GM18505 (cell line): ENCODE data around the gene ZC3H14.

Experiments used
- ATAC-seq: cut with Tn5 transposase; IDR thresholded peaks from one replicate; pipeline ENCODE4 v1.9.1; 2021; ENCODE audit not compliant: unreplicated experiment
- POLR2A ChIP-seq: IDR thresholded peaks from 4 replicates; pipeline ENCODE4 v1.6.1; 2011; ENCODE audit warnings: borderline replicate concordance; ENCODE audit not compliant: insufficient read depth, insufficient read length; ENCODE audit errors: extremely low read depth

ZC3H14 gene

DNA sequence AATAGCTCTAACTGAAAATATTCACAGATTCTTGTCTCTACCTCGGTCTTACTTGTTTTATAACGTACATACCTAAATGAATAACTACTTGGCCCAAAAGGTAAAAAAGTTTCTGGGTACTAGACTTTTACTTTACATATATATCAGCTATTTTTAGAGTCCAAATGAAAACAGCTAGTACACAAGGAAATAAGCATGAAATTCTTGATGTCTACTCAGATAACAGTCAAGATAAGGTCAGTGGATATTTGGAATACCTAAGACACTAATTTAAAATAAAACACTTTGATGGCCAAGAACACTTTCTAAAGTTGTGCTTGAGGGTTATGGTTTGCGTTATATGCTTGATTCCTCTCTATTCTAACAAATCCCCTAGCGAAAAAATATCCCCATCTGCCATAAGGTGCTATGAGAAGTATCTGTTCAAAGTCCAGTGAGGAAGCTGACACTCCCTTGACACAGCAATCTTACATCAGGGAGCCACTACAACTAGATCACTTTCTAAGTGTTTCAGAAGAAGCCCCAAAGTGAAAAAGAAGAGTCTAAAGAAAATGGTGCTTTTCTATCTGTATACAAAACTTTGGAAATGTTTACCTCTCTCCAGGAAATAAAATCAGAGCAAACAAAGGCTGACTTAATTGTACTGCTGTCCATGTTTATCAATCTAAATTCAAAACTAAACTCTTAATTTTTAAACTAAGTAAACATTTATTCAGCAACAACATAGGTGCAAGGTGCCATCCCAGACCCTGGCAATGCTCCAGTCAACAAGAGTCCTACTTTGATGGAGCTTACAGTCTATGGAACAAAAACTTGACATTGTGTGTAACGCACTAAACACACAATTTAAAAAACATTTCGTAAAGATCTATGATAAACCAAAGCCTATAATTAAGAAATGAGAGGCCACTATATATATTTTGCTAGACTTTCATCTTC is 19.7 kb upstream of the ZC3H14 start:
- no peak for ATAC-seq
- TF ChIP-seq POLR2A: no peak

DNA sequence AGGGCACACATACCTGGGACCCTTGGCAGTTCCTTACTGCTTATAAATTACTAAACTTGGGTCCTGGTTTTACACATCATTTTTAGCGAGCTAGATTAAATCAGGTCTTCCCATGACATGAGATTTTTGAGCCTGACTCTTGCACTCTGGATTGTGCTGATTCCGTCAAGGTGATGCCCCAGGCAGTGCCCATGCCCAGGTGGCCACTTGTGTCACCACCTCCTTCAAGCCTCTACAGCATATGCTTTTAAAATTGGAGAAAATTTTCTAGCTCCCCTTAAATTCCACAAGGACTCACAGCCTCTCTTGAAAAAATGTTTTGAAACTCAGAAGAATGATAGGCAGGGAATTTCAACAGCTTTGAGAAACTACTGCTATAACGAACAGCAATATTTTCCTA is 17.6 kb upstream of the ZC3H14 start:
- no peak for ATAC-seq
- no peak for TF ChIP-seq POLR2A

DNA sequence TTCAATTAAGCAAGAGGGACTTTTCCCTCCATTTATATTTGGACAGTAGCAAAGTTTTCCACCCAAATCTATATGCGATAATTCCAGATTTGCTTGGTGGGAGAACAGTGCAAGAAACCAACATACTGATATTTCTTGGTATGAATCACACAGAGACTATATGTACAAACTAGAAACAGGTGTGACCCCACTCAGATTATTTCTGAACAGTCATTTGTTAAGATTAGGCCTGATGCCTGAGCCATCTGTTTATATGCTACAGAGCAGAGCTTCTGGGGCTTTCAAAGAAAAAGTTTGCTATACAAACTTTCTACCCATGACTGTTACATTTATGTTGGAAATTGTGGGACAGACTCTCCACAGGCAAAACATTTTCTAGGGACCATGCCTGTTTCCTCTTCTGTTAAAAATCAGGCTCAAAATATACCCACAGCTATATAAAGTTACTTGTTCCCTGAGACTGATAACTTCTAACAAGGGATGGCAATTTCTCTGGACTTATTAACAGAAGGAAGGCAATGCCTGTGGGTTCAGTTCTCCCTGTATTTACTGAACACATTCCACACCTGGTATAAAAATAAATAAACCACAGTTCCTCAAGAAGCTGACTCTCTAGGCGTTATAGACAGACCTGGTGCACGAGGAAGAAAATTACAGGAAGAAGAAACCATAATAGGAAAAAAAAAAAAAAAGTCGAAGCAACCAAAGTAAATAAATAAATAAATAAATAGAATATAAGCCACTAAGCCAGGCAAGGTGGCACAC is 16.0 kb upstream of the ZC3H14 start:
- no peak for TF ChIP-seq POLR2A
- ATAC-seq: no peak

DNA sequence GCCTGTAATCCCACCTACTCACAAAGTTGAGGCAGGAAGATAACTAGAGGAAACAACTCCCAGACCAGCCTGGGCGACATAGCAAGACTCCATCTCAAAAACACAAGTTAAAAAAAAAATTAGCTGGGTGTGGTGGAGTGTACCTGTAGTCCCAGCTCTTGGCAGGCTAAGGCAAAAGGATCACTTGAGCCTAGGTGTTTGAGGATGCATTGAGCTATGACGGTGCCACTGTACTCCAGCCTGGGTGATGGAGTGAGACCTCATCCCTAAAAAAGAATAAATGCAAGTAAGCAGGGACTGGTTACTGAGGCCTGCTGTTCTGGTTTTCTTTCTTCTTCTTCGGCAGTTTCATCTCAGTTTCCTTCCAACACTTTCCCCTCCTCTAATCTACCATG is 15.5 kb upstream of the ZC3H14 start:
- TF ChIP-seq POLR2A: no peak
- ATAC-seq: no peak

DNA sequence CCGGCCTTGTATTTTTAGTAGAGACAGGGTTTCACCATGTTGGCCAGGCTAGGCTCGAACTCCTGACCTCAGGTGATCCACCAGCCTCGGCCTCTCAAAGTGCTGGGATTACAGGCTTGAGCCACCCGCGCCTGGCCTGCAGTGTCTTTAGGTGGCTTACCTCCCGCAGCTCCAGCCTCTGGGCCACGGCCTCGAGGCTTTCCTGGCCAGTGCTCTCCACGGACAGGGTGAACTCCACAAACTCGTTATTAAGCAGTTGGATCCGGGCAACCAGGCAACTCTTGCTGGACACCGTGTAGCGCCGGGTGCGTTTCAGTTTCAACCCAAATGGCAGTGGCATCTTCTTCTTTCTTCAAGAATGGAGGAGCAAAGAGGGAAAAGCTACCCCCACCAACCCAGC is 12.8 kb upstream of the ZC3H14 start:
- no peak for ATAC-seq
- no peak for TF ChIP-seq POLR2A

DNA sequence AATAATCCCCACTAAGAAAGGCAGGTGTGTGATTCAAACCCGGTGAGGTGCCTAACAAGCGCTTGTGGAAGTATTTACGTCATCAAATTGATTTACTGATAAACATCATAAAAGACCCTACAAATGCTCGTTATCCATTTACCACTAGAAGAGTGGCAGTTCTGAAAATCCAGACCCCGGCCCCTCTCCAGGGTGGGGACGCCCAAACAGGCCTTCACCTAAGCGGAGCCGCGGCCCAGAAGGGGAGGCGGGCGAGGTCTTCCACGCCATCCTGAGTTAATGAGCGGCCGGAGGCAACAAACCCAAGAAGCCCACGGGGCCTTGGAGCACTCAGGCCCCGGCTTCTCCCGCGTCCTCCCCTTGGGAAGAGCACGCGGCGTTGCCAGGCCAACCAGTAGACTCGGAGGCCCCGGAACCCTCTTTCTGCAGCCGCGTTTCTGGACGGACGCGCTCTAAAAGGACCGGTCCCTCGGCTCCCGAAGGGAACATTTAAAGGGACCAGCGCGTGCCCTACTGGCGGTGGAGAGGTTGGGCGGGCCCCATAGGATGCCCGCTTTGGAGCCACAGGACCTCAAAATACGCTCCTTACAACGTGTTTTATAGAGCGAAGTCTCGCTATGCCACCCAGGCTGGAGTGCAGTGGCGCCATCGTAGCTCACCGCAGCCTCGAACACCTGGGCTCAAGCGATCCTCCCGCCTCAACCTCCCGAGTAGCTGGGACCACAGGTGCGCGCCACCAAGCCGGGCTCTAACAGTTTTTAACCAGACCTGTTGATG is 11.6 kb upstream of the ZC3H14 start:
- no peak for ATAC-seq
- TF ChIP-seq POLR2A: no peak

DNA sequence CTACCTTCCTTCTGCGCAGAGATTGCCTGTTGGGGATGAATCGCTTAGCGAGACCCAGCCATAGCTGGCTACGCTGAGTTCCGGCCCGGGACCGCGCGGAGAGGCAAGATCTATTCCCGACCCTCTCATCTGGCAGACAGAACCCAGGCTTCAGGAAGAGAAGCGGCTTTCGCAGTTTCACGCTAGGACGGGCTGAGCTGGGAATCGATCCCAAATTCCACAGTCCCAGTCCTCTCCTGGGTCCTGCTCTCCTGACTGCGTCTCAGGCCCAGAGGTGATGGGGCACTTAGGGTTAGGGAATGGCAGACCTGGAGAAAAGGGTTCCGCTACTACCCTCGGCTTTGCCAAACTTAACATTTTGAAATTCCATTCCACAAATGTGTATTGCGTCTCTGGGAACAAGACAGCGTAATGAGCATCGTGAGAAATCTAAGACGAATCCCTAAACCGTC is 10.8 kb upstream of the ZC3H14 start:
- ATAC-seq: no peak
- no peak for TF ChIP-seq POLR2A

DNA sequence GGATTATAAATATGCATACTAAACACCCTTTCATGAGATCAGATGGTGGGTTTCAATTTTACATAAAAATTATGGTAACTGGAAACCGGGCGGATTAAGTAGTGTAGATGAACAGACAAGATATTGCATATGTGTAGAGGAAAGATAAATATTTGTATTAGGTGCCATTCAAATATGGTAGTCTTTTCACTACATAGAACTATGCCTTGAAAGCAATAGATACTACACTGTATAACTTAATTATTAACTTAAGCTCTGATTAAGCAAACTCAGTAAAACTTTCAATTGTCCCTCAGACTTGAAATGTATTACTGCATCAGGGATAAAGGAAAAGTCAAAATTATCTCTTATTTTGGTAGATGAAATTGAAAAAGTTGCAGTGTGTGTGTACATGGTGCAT is 10.0 kb upstream of the ZC3H14 start:
- no peak for TF ChIP-seq POLR2A
- ATAC-seq: no peak

DNA sequence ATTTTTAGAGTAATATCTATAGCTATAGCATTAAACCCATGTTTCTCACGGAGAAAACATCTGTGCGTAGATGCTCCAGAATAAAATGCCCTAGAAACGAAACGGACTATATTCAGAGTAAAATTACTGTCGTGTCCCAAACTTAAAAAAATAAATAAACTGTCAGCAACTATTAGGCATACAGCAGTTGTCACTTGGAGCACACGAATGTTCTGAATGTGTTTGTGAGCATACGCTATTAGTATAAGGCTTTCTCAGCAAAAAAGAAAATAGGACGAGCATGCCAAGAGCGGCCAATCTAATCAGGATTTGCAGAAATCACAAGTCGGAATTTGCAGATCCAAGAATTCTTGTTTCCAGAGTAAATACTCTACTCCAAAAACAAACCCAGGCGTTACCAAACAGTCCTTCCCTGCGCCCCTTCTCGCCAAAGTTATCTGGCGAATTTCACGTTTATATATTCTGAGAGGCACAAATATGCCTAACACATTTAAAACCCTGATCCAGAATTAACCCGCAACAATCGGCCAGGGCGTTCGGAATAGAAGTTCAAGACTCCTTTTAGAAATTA is 8.9 kb upstream of the ZC3H14 start:
- ATAC-seq: no peak
- TF ChIP-seq POLR2A: no peak

DNA sequence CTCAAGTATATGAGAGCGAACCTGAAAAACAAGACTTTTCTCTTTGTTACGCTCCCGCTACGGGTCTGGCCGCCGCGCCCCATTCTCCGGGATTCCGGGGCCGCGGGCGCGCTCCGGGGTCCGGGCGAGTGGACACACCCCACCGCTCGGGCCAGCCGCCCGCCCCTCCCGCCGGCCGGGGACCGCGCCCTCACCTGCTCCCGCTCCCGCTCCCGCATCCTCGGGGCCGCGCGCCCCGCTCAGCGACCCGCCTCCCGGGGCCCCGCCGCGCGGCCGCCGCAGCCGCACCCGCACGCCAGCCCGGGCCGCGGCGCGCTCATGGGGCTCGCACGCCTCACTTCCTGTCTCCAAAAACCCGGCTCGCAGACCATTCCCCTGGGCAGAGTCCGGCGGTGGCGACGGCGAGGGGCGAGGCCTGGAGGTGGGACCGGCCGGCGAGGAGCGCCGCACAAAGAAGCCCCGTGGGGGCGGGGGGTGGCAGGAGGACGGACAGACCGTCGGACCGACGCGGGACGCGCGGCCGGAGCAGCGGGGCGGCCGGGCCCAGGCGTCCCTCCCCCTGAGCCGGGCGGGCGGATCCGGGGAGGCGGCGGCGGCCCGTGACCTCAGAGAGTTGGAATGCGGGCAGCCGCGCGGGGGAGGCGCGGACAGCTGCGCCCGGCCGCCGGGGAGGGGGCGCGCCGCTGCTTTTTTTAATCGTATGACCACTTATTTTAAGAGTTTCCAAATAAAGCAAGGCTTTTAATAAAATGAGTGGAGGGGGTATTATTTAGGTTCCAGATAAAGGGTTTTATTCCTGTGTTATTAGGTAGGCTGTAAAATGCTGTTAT is 8.2 kb upstream of the ZC3H14 start, which contains the start of gene PTPN21:
TSS of gene PTPN21 (minus strand) at position 551 of the 830 bp plus-strand sequence. CDS start 4,590 bp downstream, outside the sequence.
- peak; percentile 46 for ATAC-seq
- no peak for TF ChIP-seq POLR2A

DNA sequence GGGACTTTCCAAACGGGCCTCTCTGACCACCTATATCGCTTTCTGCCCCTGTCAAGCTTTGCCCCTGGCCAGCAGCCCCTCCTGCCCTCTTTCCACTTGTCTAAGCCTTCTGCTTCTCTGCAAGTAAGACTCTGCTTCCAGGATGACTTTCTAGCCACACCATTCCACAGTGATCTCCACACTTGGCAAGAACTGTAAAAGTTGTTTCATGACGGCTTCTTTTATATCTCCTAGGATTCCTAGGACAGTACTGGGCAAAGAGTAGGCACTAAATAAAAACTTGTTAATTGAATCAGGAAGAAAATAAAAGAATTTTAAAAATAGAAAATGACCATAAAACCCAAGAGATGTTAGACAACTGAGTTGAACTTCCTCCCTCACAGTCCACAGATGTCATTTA is 6.3 kb upstream of the ZC3H14 start:
- no peak for TF ChIP-seq POLR2A
- ATAC-seq: no peak

DNA sequence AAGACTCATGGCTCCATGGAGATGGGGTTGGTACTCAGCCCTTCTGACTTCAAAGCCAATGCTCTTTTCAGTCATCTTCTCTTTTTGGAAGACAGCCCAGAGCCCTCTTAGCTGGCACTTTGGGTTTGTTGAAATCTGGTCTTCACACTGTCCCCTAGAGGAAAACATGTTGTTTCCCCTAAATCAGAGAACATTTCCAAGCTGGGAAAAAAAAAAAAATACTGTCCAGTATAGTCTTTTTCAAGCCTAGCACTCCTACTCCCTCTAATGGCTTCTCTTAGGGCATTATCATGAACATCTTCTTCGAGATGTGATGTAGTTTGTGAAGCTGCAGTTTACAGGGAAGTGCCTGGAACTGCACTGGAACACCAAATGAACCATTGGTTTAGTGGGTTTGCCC is 3.0 kb upstream of the ZC3H14 start:
- TF ChIP-seq POLR2A: no peak
- ATAC-seq: no peak
